SKM-1 treated with dmso at 0.1 percent for 144 hours (cell line): ENCODE data around the gene CS.
"Not testable (repeated sequence)": the region's sequence is repeated elsewhere in the genome, so short reads cannot be mapped to it uniquely, and the experiment has no call there.

Source experiments
- DNase-seq: peaks from one replicate; lab custom pipeline; 2025; ENCODE audit not compliant: unreplicated experiment; lab: John Stamatoyannopoulos, UW

CS gene

GRCh38 chr12:56282579-56282978 is 17.6 kb downstream of the CS start:
- DNase-seq, result no peak

- DNase-seq, result no peak
Observed at GRCh38 chr12:56282030-56282429, 18.1 kb downstream of the CS start.

- DNase-seq, result no peak
Observed at GRCh38 chr12:56280849-56281248, 19.3 kb downstream of the CS start.

GRCh38 chr12:56278905-56279304 is 21.2 kb downstream of the CS start:
- DNase-seq, result no peak

- DNase-seq, result no peak
Observed at GRCh38 chr12:56274299-56274698, 25.8 kb downstream of the CS start.

- not testable (repeated sequence) for DNase-seq
Observed at GRCh38 chr12:56272468-56272867, 27.7 kb downstream of the CS start.

- DNase-seq, result no peak
Observed at GRCh38 chr12:56271031-56271430, 29.1 kb downstream of the CS start.

GRCh38 chr12:56267443-56268071 is 32.6 kb downstream of the CS start:
- no peak for DNase-seq

GRCh38 chr12:56266693-56267442 is 33.3 kb downstream of the CS start, which contains the start of gene COQ10A:
Gene COQ10A, plus strand, starts transcription at chr12:56266942. Its CDS starts 177 bp downstream, at chr12:56267119.
- peak; percentile 48 for DNase-seq

- DNase-seq, result not testable (repeated sequence)
Observed at GRCh38 chr12:56266068-56266692, 34.0 kb downstream of the CS start.

- DNase-seq, result not testable (repeated sequence)
Observed at GRCh38 chr12:56262955-56263354, 37.2 kb downstream of the CS start.

- no peak for DNase-seq
Observed at GRCh38 chr12:56261503-56262232, 38.5 kb downstream of the CS start.

GRCh38 chr12:56260921-56261320 is 39.2 kb downstream of the CS start:
- no peak for DNase-seq

GRCh38 chr12:56260380-56260779 is 39.8 kb downstream of the CS start:
- DNase-seq, result no peak

- DNase-seq, result no peak
Observed at GRCh38 chr12:56258820-56259183, 41.3 kb downstream of the CS start.

GRCh38 chr12:56258068-56258819 is 41.9 kb downstream of the CS start, which contains the start of gene ANKRD52:
Gene ANKRD52, minus strand, starts transcription at chr12:56258384. Its CDS starts 115 bp downstream, at chr12:56258269.
- DNase-seq, result peak; percentile 47

GRCh38 chr12:56257491-56258067 is 42.6 kb downstream of the CS start:
- no peak for DNase-seq

GRCh38 chr12:56257071-56257470 is 43.1 kb downstream of the CS start:
- no peak for DNase-seq

GRCh38 chr12:56256326-56256960 is 43.7 kb downstream of the CS start:
- DNase-seq, result no peak

GRCh38 chr12:56255671-56256070 is 44.5 kb downstream of the CS start:
- DNase-seq, result no peak
